Activated naive CD8-positive, alpha-beta T cell treated with anti-CD3 and anti-CD28 coated beads, Interleukin-2, amount 50 U/mL, for 16 hours (primary cell): ENCODE results near the gene FBXO21.
"Not testable (repeated sequence)": the region's sequence is repeated elsewhere in the genome, so short reads cannot be mapped to it uniquely, and the experiment has no call there.

Source experiments
- DNase-seq: peaks from one replicate; pipeline ENCODE4 v3.0.0-alpha.2; 2020; ENCODE audit warnings: low read depth, low spot score

Gene FBXO21

DNA sequence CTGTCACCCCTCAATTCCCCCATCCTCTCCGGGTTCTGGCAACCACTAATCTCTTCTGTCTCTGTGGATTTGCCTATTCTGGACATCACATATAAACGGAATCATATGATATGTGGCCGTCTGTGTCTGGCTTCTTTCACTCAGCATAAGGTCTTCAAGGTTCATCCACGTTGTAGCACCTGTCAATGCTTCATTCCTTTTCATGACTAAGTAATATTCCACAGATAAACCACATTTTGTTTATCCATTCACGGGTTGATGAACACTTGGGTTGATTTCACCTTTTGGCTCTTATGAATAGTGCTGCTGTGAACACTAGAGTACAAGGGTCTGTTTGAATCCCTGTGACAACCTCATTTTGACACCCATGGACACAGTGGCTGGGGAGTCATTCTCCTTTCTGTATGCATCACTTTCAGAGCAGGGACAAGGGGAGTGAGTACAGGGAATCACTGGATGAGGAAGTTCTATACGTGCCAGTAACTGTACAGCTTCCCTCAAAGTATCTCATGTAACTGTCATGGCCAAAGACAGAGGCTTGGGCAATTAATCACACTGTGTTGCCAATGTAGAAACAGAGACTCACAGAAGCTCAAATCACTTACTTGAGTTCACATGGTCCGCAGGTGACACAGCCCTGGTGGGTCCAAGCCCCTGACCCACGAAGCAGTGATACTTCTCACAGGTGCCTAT lies 80.2 kb downstream of the FBXO21 start:
- no peak for DNase-seq

DNA sequence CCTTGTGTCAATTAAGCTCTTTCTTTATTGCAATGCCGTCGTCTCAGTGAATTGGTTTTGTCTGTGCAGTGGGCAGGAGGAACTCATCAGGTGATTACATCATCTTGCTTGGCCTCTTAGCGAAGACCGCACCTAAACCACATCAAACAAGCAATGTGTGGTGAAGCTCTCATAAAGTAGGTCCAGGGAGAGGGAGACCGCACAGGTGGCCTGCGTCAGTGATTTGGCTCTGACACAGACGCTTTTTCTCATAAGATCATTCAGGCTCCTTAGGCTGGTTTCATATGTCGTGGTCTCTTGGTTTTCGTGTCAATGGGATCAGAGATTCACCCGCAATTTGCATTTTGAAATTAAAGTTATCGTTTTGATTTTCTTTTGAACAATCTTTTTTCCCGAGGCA lies 84.4 kb downstream of the FBXO21 start:
- no peak for DNase-seq

DNA sequence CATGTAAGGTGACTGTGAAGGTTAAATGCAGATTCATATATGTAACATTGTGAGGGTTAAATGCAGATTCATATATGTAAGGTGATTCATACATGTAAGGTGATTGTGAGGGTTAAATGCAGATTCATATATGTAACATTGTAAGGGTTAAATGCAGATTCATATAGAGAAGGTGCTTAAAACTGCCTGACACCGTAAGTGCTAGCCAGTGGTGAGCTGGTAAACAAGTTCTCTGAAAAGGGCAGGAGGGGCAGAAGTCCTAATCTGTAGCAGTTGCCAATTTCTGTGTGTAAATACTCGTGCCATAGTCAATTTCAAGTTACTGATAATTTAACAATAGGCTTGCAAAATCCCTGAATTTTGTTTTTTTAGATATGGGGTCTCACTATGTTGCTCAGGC lies 86.3 kb downstream of the FBXO21 start:
- DNase-seq = not testable (repeated sequence)

- DNase-seq = no peak
Observed at GRCh38 chr12:117102800-117103181, 87.5 kb downstream of the FBXO21 start.

DNA sequence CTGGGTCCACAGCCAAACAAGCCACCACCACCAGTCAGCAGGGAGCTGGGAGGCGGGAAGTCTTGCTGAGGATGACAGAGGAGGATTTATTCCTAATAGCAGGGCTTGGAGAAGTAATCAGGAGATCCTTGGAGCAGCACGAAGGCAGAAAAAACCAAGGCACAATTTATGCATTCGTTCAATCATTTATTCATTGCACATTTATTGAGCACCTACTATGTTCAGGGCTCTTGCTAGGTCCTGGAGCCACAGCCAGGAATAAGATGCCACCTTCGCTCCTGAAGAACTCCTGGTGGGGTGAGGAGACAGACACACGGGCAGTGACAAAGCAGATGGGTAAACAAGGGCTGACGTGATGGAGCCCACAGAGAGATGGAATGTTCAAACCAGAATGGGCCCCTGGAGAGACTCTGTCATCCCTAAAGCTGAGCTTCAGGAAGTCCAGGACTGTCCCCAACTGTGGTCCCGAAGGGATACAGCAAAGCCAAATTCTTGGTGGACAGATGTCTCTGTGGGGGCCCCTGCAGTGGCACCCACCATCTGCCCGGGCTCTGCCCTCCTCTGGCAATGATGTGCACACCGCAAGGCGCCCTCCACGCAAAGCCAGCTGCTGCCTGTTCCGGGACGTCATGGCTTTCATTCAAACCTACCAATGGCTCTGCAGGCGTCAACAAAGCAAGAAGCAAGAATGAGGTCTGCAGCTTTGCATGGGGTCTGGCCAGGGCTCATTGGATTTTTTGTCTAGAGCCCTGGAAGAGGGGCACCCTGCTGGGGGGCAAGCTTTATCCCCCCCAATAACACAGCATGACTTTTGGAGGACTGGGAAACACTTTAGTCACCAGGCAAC lies 88.1 kb downstream of the FBXO21 start:
- DNase-seq = no peak

DNA sequence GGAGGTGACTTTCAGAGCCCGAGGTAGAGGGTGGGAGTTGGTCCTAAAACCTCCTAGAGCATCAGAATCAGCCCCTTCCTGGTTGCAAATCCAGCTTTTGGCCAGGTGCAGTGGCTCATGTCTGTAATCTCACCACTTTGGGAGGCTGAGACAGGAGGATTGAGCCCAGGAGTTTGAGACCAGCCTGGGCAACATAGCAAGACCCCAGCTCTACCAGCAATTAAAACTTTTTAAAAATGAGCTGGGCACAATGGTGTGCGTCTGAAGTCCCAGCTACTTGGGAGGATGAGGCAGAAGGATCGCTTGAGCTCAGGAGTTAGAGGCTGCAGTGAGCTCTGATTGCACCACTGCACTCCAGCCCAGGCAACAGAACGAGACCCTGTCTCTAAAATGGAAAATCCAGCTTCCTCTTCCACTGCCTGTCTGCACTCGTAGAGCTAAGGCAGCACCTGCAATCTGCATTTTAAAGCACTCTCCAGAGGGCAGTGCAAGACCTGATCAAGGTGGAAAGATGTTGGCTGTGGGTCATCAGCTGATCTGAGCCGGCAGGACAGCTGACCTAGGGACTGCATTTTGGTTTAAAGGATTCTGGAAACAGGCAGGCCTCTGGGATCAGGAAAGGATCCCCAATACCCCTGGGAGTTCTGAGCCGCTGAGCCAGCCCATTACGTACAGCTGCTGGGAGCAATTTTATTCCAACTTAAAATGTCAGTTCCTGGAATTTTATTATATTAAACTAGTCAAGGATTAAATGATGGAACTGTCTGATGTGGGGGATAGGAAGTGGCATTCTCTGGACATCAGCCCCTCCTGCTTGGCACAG lies 89.2 kb downstream of the FBXO21 start:
- no peak for DNase-seq

- DNase-seq = no peak
Observed at GRCh38 chr12:117100251-117100650, 90.0 kb downstream of the FBXO21 start.

DNA sequence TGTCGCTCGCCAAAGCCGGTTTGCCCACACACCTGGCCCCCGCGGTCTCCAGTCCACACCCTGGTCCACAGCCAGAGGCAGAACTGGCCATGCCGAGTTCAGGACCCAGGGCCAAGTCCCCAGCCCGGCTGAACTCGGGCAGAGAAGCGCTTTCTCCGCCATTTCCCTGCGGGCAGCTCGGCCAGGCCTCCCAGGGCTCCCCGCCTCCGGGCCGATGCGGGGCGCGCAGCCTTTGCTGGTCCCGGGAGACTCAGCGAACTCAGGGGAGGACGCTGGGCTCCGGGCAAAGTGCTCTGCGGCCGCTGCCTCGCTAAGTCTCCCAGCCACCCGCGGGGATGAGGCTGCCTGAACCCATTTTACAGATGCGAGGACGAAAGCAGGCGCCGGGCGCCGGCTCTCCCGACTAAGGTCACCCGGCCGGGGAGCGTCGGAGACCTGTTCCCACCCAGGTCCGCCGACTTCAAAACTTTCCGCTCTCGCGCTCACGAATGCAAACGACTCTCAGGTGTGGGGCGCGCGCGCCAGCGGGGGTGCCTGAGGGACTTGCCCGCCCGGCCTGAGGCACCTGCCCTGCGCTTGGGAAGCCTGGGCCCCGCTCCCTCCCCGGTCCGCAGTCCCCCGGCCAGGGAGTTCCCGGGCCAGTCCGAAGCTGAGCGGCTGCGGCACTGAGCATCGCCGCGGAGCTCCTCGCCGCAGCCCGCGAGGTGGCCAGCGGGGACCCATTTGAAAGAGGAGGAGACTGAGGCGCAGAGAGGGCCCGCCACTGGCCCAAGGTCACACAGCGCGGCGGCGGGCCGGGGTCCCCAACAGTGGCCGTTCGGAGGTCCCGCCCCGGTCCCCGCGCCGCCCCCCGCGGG lies 91.7 kb downstream of the FBXO21 start:
- no peak for DNase-seq

DNA sequence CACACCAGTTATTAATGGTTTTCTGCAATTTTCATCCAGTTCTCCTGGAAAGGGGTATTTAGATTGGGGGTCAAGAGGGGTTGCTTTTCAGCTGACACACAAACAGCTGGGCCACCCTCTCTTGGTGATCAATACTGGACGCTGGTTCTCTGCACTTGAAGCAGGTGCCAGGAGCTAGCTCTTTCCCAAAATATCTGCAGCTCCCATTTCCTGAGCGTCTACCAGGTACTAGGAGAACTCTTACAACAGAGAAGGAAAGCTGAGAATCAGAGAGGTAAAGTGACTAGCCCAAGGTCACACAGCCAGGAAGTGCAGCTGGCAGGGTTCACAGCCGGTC lies 92.3 kb downstream of the FBXO21 start:
- DNase-seq = no peak

GRCh38 chr12:117097159-117097558 lies 93.1 kb downstream of the FBXO21 start:
- no peak for DNase-seq

DNA sequence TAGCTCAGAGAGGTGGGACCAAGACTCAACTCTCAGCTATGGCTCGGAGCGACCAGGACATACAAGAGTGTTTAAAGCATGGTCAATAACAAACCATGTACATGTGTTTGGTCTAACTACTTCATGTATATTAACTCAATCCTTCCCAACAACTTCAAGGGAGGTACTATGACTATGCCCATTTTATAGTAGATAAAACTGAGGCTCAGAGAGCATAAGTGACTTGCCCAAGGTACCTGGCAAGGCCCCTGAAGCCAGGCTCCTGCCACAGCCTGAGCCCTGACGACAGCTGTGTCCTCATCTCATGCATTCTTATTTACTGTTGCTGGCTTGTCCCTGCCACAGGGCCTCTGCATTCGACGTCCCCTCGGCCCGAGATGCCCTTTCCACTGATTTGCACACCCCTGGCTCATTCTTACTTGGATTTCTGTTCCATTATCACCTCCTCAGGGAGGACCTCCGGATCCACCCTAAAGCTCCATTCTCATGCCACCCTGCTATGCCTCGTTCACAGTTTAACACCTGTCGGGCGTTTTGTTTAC lies 93.7 kb downstream of the FBXO21 start:
- DNase-seq = no peak

GRCh38 chr12:117095191-117095590 lies 95.1 kb downstream of the FBXO21 start:
- not testable (repeated sequence) for DNase-seq

GRCh38 chr12:117093918-117094630 lies 96.2 kb downstream of the FBXO21 start:
- DNase-seq = no peak

DNA sequence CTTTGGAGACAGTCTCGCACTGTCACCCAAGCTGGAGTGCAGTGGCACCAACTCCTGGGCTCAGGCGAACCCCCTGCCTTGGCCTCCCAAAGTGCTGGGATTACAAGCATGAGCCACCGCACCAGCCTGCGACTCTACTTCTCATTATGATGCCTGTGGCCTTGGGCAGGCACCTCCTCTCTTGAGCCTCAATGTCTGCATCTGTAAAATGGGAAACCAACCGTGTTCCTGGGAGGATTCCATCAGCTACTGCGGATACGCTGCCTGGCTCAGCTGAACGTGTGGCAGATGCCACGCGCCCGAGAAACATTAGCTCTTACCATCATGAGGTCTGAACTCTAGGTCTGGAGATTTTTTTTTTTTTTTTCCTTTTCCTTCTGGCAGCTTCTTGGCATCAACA lies 96.8 kb downstream of the FBXO21 start:
- DNase-seq = no peak

DNA sequence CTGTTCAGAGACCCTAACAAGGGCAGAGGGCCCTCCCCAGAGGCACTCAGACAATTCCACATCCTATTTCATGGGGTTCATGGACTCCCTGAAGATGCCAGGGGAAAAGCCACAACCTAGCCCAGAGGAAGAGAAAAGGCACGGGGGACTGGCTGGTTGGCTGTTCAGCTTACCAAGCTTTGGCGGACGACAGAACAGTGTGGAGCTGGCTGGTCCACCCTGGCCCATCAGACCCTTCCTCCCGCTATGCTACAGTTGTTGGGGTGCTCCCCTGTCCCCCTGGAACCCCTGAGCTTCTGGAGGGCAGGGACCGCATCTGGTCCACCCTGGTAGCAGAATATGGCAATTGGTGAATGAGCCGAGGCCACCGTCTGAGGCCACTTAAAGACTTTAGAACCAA lies 97.4 kb downstream of the FBXO21 start:
- DNase-seq = no peak

GRCh38 chr12:117092511-117092780 lies 97.8 kb downstream of the FBXO21 start:
- DNase-seq = no peak
